Measurements from ENCODE around the gene POLR2J.
"Not testable (repeated sequence)": the region's sequence is repeated elsewhere in the genome, so short reads cannot be mapped to it uniquely, and the experiment has no call there.

Gene POLR2J

GRCh38 chr7:102510575-102510974 is 31.9 kb upstream of the POLR2J start:
- not testable (repeated sequence) for H3K27me3 ChIP-seq; H3K4me3 ChIP-seq (ENCODE audit: low read depth in 1 of 2, low read length in 1 of 2); H3K9me3 ChIP-seq; H3K27ac ChIP-seq; H3K36me3 ChIP-seq; H3K4me1 ChIP-seq (ENCODE audit: control insufficient read depth in 1 of 2, insufficient read depth in 1 of 2, low read depth in 1 of 2, low read length in 1 of 2)

GRCh38 chr7:102507410-102508088 is 28.8 kb upstream of the POLR2J start:
- H3K4me1 ChIP-seq (ENCODE audit: control insufficient read depth in 1 of 2, insufficient read depth in 1 of 2, low read depth in 1 of 2, low read length in 1 of 2); H3K27ac ChIP-seq; H3K9me3 ChIP-seq; H3K36me3 ChIP-seq; H3K27me3 ChIP-seq; H3K4me3 ChIP-seq (ENCODE audit: low read depth in 1 of 2, low read length in 1 of 2): not testable (repeated sequence)

GRCh38 chr7:102505298-102506185 is 26.8 kb upstream of the POLR2J start:
- not testable (repeated sequence) for H3K36me3 ChIP-seq; H3K4me3 ChIP-seq (ENCODE audit: low read depth in 1 of 2, low read length in 1 of 2); H3K4me1 ChIP-seq (ENCODE audit: control insufficient read depth in 1 of 2, insufficient read depth in 1 of 2, low read depth in 1 of 2, low read length in 1 of 2); H3K9me3 ChIP-seq; H3K27ac ChIP-seq; H3K27me3 ChIP-seq

- not testable (repeated sequence) for H3K4me1 ChIP-seq (ENCODE audit: control insufficient read depth in 1 of 2, insufficient read depth in 1 of 2, low read depth in 1 of 2, low read length in 1 of 2); H3K27ac ChIP-seq; H3K4me3 ChIP-seq (ENCODE audit: low read depth in 1 of 2, low read length in 1 of 2); H3K36me3 ChIP-seq; H3K27me3 ChIP-seq; H3K9me3 ChIP-seq
These were observed 24.4 kb upstream of the POLR2J start for GRCh38 chr7:102503141-102503540.

GRCh38 chr7:102498321-102498720 is 19.6 kb upstream of the POLR2J start:
- H3K27me3 ChIP-seq; H3K36me3 ChIP-seq; H3K4me3 ChIP-seq (ENCODE audit: low read depth in 1 of 2, low read length in 1 of 2); H3K27ac ChIP-seq; H3K4me1 ChIP-seq (ENCODE audit: control insufficient read depth in 1 of 2, insufficient read depth in 1 of 2, low read depth in 1 of 2, low read length in 1 of 2); H3K9me3 ChIP-seq: not testable (repeated sequence)

GRCh38 chr7:102497308-102497707 is 18.6 kb upstream of the POLR2J start:
- not testable (repeated sequence) for H3K27me3 ChIP-seq; H3K9me3 ChIP-seq; H3K36me3 ChIP-seq; H3K4me3 ChIP-seq (ENCODE audit: low read depth in 1 of 2, low read length in 1 of 2); H3K27ac ChIP-seq; H3K4me1 ChIP-seq (ENCODE audit: control insufficient read depth in 1 of 2, insufficient read depth in 1 of 2, low read depth in 1 of 2, low read length in 1 of 2)

- H3K27ac ChIP-seq; H3K4me3 ChIP-seq (ENCODE audit: low read depth in 1 of 2, low read length in 1 of 2); H3K27me3 ChIP-seq; H3K4me1 ChIP-seq (ENCODE audit: control insufficient read depth in 1 of 2, insufficient read depth in 1 of 2, low read depth in 1 of 2, low read length in 1 of 2); H3K36me3 ChIP-seq; H3K9me3 ChIP-seq: not testable (repeated sequence)
These were observed 18.1 kb upstream of the POLR2J start for GRCh38 chr7:102496861-102497260.

- H3K4me1 ChIP-seq (ENCODE audit: control insufficient read depth in 1 of 2, insufficient read depth in 1 of 2, low read depth in 1 of 2, low read length in 1 of 2); H3K36me3 ChIP-seq; H3K4me3 ChIP-seq (ENCODE audit: low read depth in 1 of 2, low read length in 1 of 2); H3K27me3 ChIP-seq; H3K27ac ChIP-seq; H3K9me3 ChIP-seq: not testable (repeated sequence)
These were observed 15.9 kb upstream of the POLR2J start for GRCh38 chr7:102494473-102495149.

- H3K27me3 ChIP-seq; H3K4me1 ChIP-seq (ENCODE audit: control insufficient read depth in 1 of 2, insufficient read depth in 1 of 2, low read depth in 1 of 2, low read length in 1 of 2); H3K9me3 ChIP-seq; H3K27ac ChIP-seq; H3K36me3 ChIP-seq: not testable (repeated sequence)
- peak overlapping the region in 1 of 2 experiments; percentile 53 for H3K4me3 ChIP-seq (ENCODE audit: low read depth in 1 of 2, low read length in 1 of 2)
These were observed 15.3 kb upstream of the POLR2J start for GRCh38 chr7:102494026-102494425.

GRCh38 chr7:102493220-102493935 is 14.7 kb upstream of the POLR2J start:
- H3K36me3 ChIP-seq; H3K9me3 ChIP-seq; H3K27ac ChIP-seq; H3K27me3 ChIP-seq; H3K4me1 ChIP-seq (ENCODE audit: control insufficient read depth in 1 of 2, insufficient read depth in 1 of 2, low read depth in 1 of 2, low read length in 1 of 2); H3K4me3 ChIP-seq (ENCODE audit: low read depth in 1 of 2, low read length in 1 of 2): not testable (repeated sequence)

GRCh38 chr7:102490529-102491075 is 11.9 kb upstream of the POLR2J start:
- not testable (repeated sequence) for H3K27me3 ChIP-seq; H3K4me1 ChIP-seq (ENCODE audit: control insufficient read depth in 1 of 2, insufficient read depth in 1 of 2, low read depth in 1 of 2, low read length in 1 of 2); H3K9me3 ChIP-seq; H3K36me3 ChIP-seq; H3K27ac ChIP-seq; H3K4me3 ChIP-seq (ENCODE audit: low read depth in 1 of 2, low read length in 1 of 2)

GRCh38 chr7:102484317-102484716 is 5.6 kb upstream of the POLR2J start:
- not testable (repeated sequence) for H3K9me3 ChIP-seq; H3K27me3 ChIP-seq; H3K27ac ChIP-seq; H3K4me3 ChIP-seq (ENCODE audit: low read depth in 1 of 2, low read length in 1 of 2); H3K36me3 ChIP-seq; H3K4me1 ChIP-seq (ENCODE audit: control insufficient read depth in 1 of 2, insufficient read depth in 1 of 2, low read depth in 1 of 2, low read length in 1 of 2)

GRCh38 chr7:102481962-102482361 is 3.2 kb upstream of the POLR2J start:
- not testable (repeated sequence) for H3K27me3 ChIP-seq; H3K27ac ChIP-seq; H3K4me3 ChIP-seq (ENCODE audit: low read depth in 1 of 2, low read length in 1 of 2); H3K36me3 ChIP-seq; H3K4me1 ChIP-seq (ENCODE audit: control insufficient read depth in 1 of 2, insufficient read depth in 1 of 2, low read depth in 1 of 2, low read length in 1 of 2); H3K9me3 ChIP-seq

Measured in neutrophil (primary cell).